Endothelial cell of umbilical vein (primary cell): Measurements from ENCODE around the gene USP7.

ENCODE experiments used
- EZH2 ChIP-seq: IDR thresholded peaks from 2 replicates; pipeline ENCODE4 v1.6.1; 2012; ENCODE audit warnings: borderline replicate concordance, low read depth, mild to moderate bottlenecking, moderate library complexity, low read length, inconsistent platforms; ENCODE audit not compliant: severe bottlenecking
- FOS ChIP-seq: IDR thresholded peaks from 2 replicates; pipeline ENCODE4 v1.6.1; 2011; ENCODE audit warnings: mild to moderate bottlenecking, low read length, moderate library complexity, borderline replicate concordance; ENCODE audit not compliant: insufficient read depth
- GATA2 ChIP-seq: IDR thresholded peaks from 2 replicates; pipeline ENCODE4 v1.7.0; 2011; ENCODE audit warnings: low read depth, mild to moderate bottlenecking, moderate library complexity, mixed read lengths, low read length; ENCODE audit not compliant: insufficient read length, insufficient read depth
- JUN ChIP-seq: IDR thresholded peaks from 2 replicates; pipeline ENCODE4 v1.6.1; 2011; ENCODE audit warnings: borderline replicate concordance, low read depth; ENCODE audit not compliant: insufficient read length, insufficient read depth
- MYC ChIP-seq: IDR thresholded peaks from one replicate; pipeline ENCODE4 v1.6.1; 2011; ENCODE audit warnings: mild to moderate bottlenecking, low read depth, low read length
- POLR2A ChIP-seq: IDR thresholded peaks from 2 replicates; pipeline ENCODE4 v1.6.1; 2012; ENCODE audit warnings: low read depth, mild to moderate bottlenecking, control low read depth, low read length
- POLR2AphosphoS5 ChIP-seq: IDR thresholded peaks from 2 replicates; pipeline ENCODE4 v1.6.1; 2012; ENCODE audit warnings: low read depth, mild to moderate bottlenecking, control low read depth, low read length, moderate library complexity; ENCODE audit not compliant: insufficient read depth
- TF ChIP-seq, protein P1 (sequence below), 2 donors: IDR thresholded peaks; 1 replicate in 1 of 2; 2 replicates in 1 of 2; pipeline ENCODE4 v1.5.1; 2011; ENCODE audit warnings: low read length in 2 of 2, mild to moderate bottlenecking in 2 of 2, moderate library complexity in 2 of 2, control low read depth in 1 of 2, inconsistent platforms in 1 of 2, low read depth in 1 of 2; ENCODE audit not compliant: insufficient read depth in 1 of 2; ENCODE audit errors: extremely low read depth in 1 of 2
- TF ChIP-seq, protein P2 (sequence below): IDR thresholded peaks from 2 replicates; pipeline ENCODE4 v1.6.1; 2011; ENCODE audit not compliant: insufficient read depth, insufficient read length

DNA sequence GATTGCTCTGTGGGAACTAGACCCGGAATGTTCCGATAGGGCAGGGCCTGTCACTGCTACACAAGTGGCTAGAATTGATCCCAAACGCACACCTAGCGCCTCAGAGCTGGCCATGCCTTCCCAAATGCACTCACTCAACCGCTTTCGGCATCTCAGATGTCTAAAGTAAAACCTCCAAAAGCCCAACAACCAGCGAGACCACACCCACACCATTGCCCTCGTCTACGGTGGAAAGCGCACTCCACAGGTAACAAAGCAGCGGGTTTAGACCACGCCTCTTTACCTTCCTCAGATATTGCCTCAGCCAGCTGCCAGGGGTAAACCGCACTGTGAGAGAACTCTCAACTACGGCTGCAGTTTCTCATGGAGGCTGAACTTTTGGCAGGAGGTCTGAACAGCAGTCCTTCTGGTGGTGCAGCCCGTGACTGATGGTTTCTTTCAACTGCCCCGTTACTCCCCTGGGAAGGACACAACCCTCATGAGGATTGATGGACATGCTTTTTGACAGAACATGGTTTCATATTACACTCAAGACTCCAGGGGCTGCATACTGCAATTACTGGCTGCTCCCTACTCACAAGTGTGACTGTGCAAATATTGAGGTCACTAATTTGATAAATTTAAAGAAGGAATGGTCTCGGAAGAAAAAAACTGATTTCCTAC is 34.5 kb downstream of the USP7 start:
- no peak for TF ChIP-seq POLR2AphosphoS5
- TF ChIP-seq POLR2A: no peak
- TF ChIP-seq, protein P1, sequence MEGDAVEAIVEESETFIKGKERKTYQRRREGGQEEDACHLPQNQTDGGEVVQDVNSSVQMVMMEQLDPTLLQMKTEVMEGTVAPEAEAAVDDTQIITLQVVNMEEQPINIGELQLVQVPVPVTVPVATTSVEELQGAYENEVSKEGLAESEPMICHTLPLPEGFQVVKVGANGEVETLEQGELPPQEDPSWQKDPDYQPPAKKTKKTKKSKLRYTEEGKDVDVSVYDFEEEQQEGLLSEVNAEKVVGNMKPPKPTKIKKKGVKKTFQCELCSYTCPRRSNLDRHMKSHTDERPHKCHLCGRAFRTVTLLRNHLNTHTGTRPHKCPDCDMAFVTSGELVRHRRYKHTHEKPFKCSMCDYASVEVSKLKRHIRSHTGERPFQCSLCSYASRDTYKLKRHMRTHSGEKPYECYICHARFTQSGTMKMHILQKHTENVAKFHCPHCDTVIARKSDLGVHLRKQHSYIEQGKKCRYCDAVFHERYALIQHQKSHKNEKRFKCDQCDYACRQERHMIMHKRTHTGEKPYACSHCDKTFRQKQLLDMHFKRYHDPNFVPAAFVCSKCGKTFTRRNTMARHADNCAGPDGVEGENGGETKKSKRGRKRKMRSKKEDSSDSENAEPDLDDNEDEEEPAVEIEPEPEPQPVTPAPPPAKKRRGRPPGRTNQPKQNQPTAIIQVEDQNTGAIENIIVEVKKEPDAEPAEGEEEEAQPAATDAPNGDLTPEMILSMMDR (IDR thresholded peaks at IDR 0.05; ENCODE audit: extremely low read depth in 1 of 2, insufficient read depth in 1 of 2, low read depth in 1 of 2, low read length in 2 of 2): no peak
- TF ChIP-seq EZH2: no peak
- TF ChIP-seq GATA2: no peak
- TF ChIP-seq, protein P2, sequence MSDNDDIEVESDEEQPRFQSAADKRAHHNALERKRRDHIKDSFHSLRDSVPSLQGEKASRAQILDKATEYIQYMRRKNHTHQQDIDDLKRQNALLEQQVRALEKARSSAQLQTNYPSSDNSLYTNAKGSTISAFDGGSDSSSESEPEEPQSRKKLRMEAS: no peak
- no peak for TF ChIP-seq MYC
- TF ChIP-seq FOS: no peak
- TF ChIP-seq JUN: no peak
